ENCODE results near the gene RBM10. TPM values are rescaled to one million over a fixed set of nuclear protein-coding genes. Genes with fewer than 3 reads are reported as not detected.

The RBM10 gene
- total RNA-seq, 1 donor from 2014 or later, result 27.4 TPM

Other genes starting within 250 kb of the RBM10 start
- gene JADE3, start 232.8 kb upstream of the RBM10 start, total RNA-seq, result 7.8 TPM
- gene RGN, start 66.8 kb upstream of the RBM10 start, total RNA-seq, result 17.7 TPM
- gene NDUFB11, start 519 bp upstream of the RBM10 start, total RNA-seq, result 196 TPM
- gene UBA1, start 48.6 kb downstream of the RBM10 start, total RNA-seq, result 89.8 TPM
- 128 TPM for gene CDK16, start 73.5 kb downstream of the RBM10 start, total RNA-seq
- gene USP11, start 87.8 kb downstream of the RBM10 start, total RNA-seq, result 31.7 TPM
- gene ZNF157, start 225.4 kb downstream of the RBM10 start, total RNA-seq, result not detected

All from Right ventricle myocardium superior (tissue), 1 donor.